HepG2 (cell line): ENCODE measurements around the gene ORC2. TPM values are rescaled to one million over a fixed set of nuclear protein-coding genes. Genes with fewer than 3 reads are reported as not detected.

Experiments
- AKAP8 ChIP-seq: sonication (generic); formaldehyde crosslinking; IDR thresholded peaks from 2 replicates; pipeline ENCODE4 v1.5.1; 2020; ENCODE audit warnings: mild to moderate bottlenecking, missing genetic modification reagents
- BATF2 ChIP-seq: sonication (generic); formaldehyde crosslinking; IDR thresholded peaks from 2 replicates; pipeline ENCODE4 v1.8.0; 2022; ENCODE audit warnings: mild to moderate bottlenecking, missing genetic modification reagents, moderate library complexity
- CAMTA2 ChIP-seq: sonication (generic); formaldehyde crosslinking; IDR thresholded peaks from 2 replicates; pipeline ENCODE4 v1.4.0; 2020; ENCODE audit warnings: mild to moderate bottlenecking, missing genetic modification reagents, borderline replicate concordance
- CHCHD3 ChIP-seq: sonication (generic); formaldehyde crosslinking; IDR thresholded peaks from 2 replicates; pipeline ENCODE4 v1.8.0; 2022; ENCODE audit warnings: mild to moderate bottlenecking, missing genetic modification reagents, moderate library complexity
- CHD2 ChIP-seq: IDR thresholded peaks from 2 replicates; pipeline ENCODE4 v1.6.1; 2011; ENCODE audit warnings: low read depth, low read length, improper control_type of control experiment
- ELF3 ChIP-seq: IDR thresholded peaks from 2 replicates; pipeline ENCODE4 v1.6.1; 2016; ENCODE audit warnings: missing genetic modification reagents, missing compliant biosample characterization
- FOXJ3 ChIP-seq: sonication (generic); formaldehyde crosslinking; IDR thresholded peaks from 2 replicates; pipeline ENCODE4 v1.4.0; 2020; ENCODE audit warnings: missing genetic modification reagents, mild to moderate bottlenecking, borderline replicate concordance
- HNRNPH1 ChIP-seq: fragments of 200-400 bp; formaldehyde crosslinking; optimal IDR thresholded peaks from 2 replicates; pipeline ENCODE3; 2017; ENCODE audit warnings: mild to moderate bottlenecking, low read depth, low read length
- IRX3 ChIP-seq: sonication (generic); formaldehyde crosslinking; IDR thresholded peaks from 2 replicates; pipeline ENCODE4 v1.8.1; 2023; ENCODE audit warnings: mild to moderate bottlenecking, low read depth, missing genetic modification reagents, borderline replicate concordance
- NR3C1 ChIP-seq: sonication (generic); formaldehyde crosslinking; IDR thresholded peaks from 2 replicates; pipeline ENCODE4 v1.4.0; 2020; ENCODE audit warnings: missing genetic modification reagents
- RFXANK ChIP-seq: IDR thresholded peaks from 2 replicates; pipeline ENCODE4 v1.6.1; 2016
- TARDBP ChIP-seq: sonication (generic); formaldehyde crosslinking; IDR thresholded peaks from 2 replicates; pipeline ENCODE4 v1.8.0; 2022; ENCODE audit warnings: mild to moderate bottlenecking, missing genetic modification reagents
- TCF7 ChIP-seq: sonication (generic); IDR thresholded peaks from 2 replicates; pipeline ENCODE4 v1.6.1; 2016; ENCODE audit warnings: antibody characterized with exemption, low read depth
- TEAD3 ChIP-seq: optimal IDR thresholded peaks from 2 replicates; pipeline ENCODE3; 2016; ENCODE audit warnings: borderline replicate concordance
- TERF1 ChIP-seq: sonication (generic); formaldehyde crosslinking; IDR thresholded peaks from 2 replicates; pipeline ENCODE4 v1.8.0; 2022; ENCODE audit warnings: mild to moderate bottlenecking, missing genetic modification reagents, moderate library complexity
- TSC22D2 ChIP-seq: sonication (generic); formaldehyde crosslinking; IDR thresholded peaks from 2 replicates; pipeline ENCODE4 v1.5.1; 2020; ENCODE audit warnings: missing genetic modification reagents, mild to moderate bottlenecking, borderline replicate concordance
- WIZ ChIP-seq: sonication (generic); formaldehyde crosslinking; IDR thresholded peaks from 2 replicates; pipeline ENCODE4 v1.5.1; 2020; ENCODE audit warnings: mild to moderate bottlenecking, missing genetic modification reagents
- ZNF251 ChIP-seq: sonication (generic); formaldehyde crosslinking; IDR thresholded peaks from 2 replicates; pipeline ENCODE4 v1.9.0; 2021; ENCODE audit warnings: mild to moderate bottlenecking, missing genetic modification reagents
- ZNF263 ChIP-seq: sonication (generic); formaldehyde crosslinking; IDR thresholded peaks from 2 replicates; pipeline ENCODE4 v1.4.0; 2020; ENCODE audit warnings: missing genetic modification reagents
- ZNF646 ChIP-seq: sonication (generic); formaldehyde crosslinking; IDR thresholded peaks from 2 replicates; pipeline ENCODE4 v1.9.0; 2021; ENCODE audit warnings: mild to moderate bottlenecking, missing genetic modification reagents
- ZNF703 ChIP-seq: sonication (generic); formaldehyde crosslinking; IDR thresholded peaks from 2 replicates; pipeline ENCODE4 v1.5.1; 2020; ENCODE audit warnings: missing genetic modification reagents, mild to moderate bottlenecking, moderate library complexity, borderline replicate concordance
- ZNF816 ChIP-seq: sonication (generic); formaldehyde crosslinking; IDR thresholded peaks from 2 replicates; pipeline ENCODE4 v1.8.0; 2022; ENCODE audit warnings: missing genetic modification reagents, mild to moderate bottlenecking, borderline replicate concordance
- polyA plus RNA-seq, 8 experiments: library from polyadenylated mRNA; depleted of rRNA in 3 of 8; stranded (reverse) in 7 of 8; unstranded in 1 of 8; fragments of >200 nt; fragmentation: Illumina TruSeq in 4 of 8; extraction: Trizol in 4 of 8; gene quantifications; 2 replicates each; pipeline versions ENCODE4 v1.2.1 to v1.2.3, GENCODE V29; 2011 to 2016; ENCODE audit warnings: low read depth in 4 of 8, missing spikeins in 1 of 8, mixed read lengths in 1 of 8; ENCODE audit not compliant: insufficient read depth in 1 of 8
- total RNA-seq, 5 experiments: library from RNA; depleted of rRNA; stranded (reverse); fragments of >200 nt; fragmentation: Illumina TruSeq; extraction: Trizol; gene quantifications; 2 replicates each; pipeline ENCODE4 v1.2.3, GENCODE V29; 2016; ENCODE audit warnings: low read depth in 1 of 5

The ORC2 gene
- total and polyA plus RNA-seq, 2 of the 13 experiments (the other 11 are each of a cell fraction or from before 2014, with no cell fraction given), result 19.3 to 73.5 TPM

- no peak for TF ChIP-seq NR3C1 (CRISPR knock-in tag)
- TF ChIP-seq IRX3 (CRISPR knock-in tag), result peak; percentile 25
- TF ChIP-seq BATF2 (CRISPR knock-in tag), result no peak; the same call in 1 of the 2 replicates
- TF ChIP-seq HNRNPH1, result no peak
- no peak; the same call in 1 of the 2 replicates for TF ChIP-seq WIZ
- TF ChIP-seq ELF3 (CRISPR knock-in tag), result peak; percentile 85
- TF ChIP-seq ZNF816 (CRISPR knock-in tag), result no peak
- TF ChIP-seq TARDBP, result peak; percentile 88
- no peak; the same call in 1 of the 2 replicates for TF ChIP-seq CHCHD3 (CRISPR knock-in tag)
- peak; percentile 49; the same call in 1 of the 2 replicates for TF ChIP-seq RFXANK (CRISPR knock-in tag)
- TF ChIP-seq ZNF646 (CRISPR knock-in tag), result no peak
- TF ChIP-seq CAMTA2 (CRISPR knock-in tag), result no peak
- TF ChIP-seq AKAP8 (CRISPR knock-in tag), result no peak
- peak; percentile 72 for TF ChIP-seq FOXJ3 (CRISPR knock-in tag)
- TF ChIP-seq ZNF251 (CRISPR knock-in tag), result no peak
- TF ChIP-seq CHD2, result peak; percentile 23; the same call in 1 of the 2 replicates
- no peak for TF ChIP-seq TERF1 (CRISPR knock-in tag)
- peak; percentile 69 for TF ChIP-seq ZNF263 (CRISPR knock-in tag)
- peak; percentile 69 for TF ChIP-seq TEAD3 (CRISPR knock-in tag)
- 0 out of 2 replicates have a peak, but pooled peaks have one; percentile 82 for TF ChIP-seq TSC22D2 (CRISPR knock-in tag)
- TF ChIP-seq ZNF703, result 0 out of 2 replicates have a peak, but pooled peaks have one; percentile 11
- TF ChIP-seq TCF7, result peak; percentile 6; the same call in 1 of the 2 replicates
Observed at GRCh38 chr2:200888704-200889625, 74.5 kb downstream of the ORC2 start, which contains the start of the genes NIF3L1 and PPIL3 (continued).
